Adrenal gland (tissue), 12 donors: ENCODE data around the gene METTL16. TPM values are rescaled to one million over a fixed set of nuclear protein-coding genes. Genes with fewer than 3 reads are reported as not detected.
"Not testable (repeated sequence)": the region's sequence is repeated elsewhere in the genome, so short reads cannot be mapped to it uniquely, and the experiment has no call there.

Experiments used
- DNase-seq, 7 donors: peaks; one replicate each; pipeline ENCODE4 v3.0.0-alpha.2; 2019 to 2020
- H3K27ac ChIP-seq, 5 donors: fragments of 200-600 bp; sonication (generic) in 4 of 5; 1 replicate in 3 of 5; 2 replicates in 2 of 5; pipeline versions ENCODE4 v1.5.1 to v1.8.0; 2016 to 2020; ENCODE audit warnings: mild to moderate bottlenecking in 1 of 5
- H3K27me3 ChIP-seq: fragments of 200-600 bp; 2 replicates; pipeline ENCODE4 v1.8.0; 2021
- H3K36me3 ChIP-seq, 2 donors: fragments of 200-600 bp; replicated peaks in 1 of 2; 1 replicate in 1 of 2; 2 replicates in 1 of 2; pipeline versions ENCODE4 v1.5.1 to v1.8.0; 2018 to 2022
- H3K4me1 ChIP-seq, 2 donors: fragments of 200-600 bp; replicated peaks in 1 of 2; 1 replicate in 1 of 2; 2 replicates in 1 of 2; pipeline versions ENCODE4 v1.5.1 to v1.8.0; 2018 to 2021
- H3K4me3 ChIP-seq, 4 donors: fragments of 200-600 bp; sonication (generic) in 3 of 4; one replicate each; pipeline ENCODE4 v1.5.1; 2016 to 2018
- H3K9me3 ChIP-seq, 3 donors: fragments of 200-600 bp; sonication (generic) in 1 of 3; replicated peaks in 1 of 3; 1 replicate in 2 of 3; 2 replicates in 1 of 3; pipeline versions ENCODE4 v1.5.1 to v1.8.0; 2016 to 2021
- CTCF ChIP-seq, 6 experiments: fragments of 450-650 bp in 4 of 6; fragments of 200-600 bp in 2 of 6; sonication (generic) in 1 of 6; IDR thresholded peaks; 1 replicate in 5 of 6; 2 replicates in 1 of 6; pipeline versions ENCODE4 v1.5.1 to v1.8.0; 2016 to 2021; ENCODE audit warnings: antibody characterized with exemption in 6 of 6, mild to moderate bottlenecking in 2 of 6, moderate library complexity in 1 of 6
- POLR2A ChIP-seq, 2 donors: fragments of 450-650 bp; IDR thresholded peaks; one replicate each; pipeline ENCODE4 v1.6.1; 2017; ENCODE audit warnings: antibody characterized with exemption in 2 of 2, mild to moderate bottlenecking in 2 of 2, moderate library complexity in 1 of 2
- WGBS, 4 donors: extraction: QIAGEN DNeasy Blood & Tissue Kit in 2 of 4; methylation state at CpG; one replicate each; pipeline versions ENCODE4 v1.1.5 to v1.1.7; 2013 to 2017; 5-methylcytosine and 5-hydroxymethylcytosine counted together
- intact Hi-C, 2 donors: fragments of 100-400 bp; cut with DNase I; formaldehyde crosslinking; loops; one replicate each; pipeline versions ENCODE4 v1.14.1 to v1.15.0; 2022 to 2023
- polyA plus RNA-seq, 3 donors: library from polyadenylated mRNA; stranded (reverse); fragments of 200-250 nt in 2 of 3; fragments of 350-450 nt in 1 of 3; fragmentation: Illumina TruSeq in 1 of 3; extraction: RNeasy Lipid Tissue Mini Kit (QIAGEN cat#74804) in 1 of 3; gene quantifications; one replicate each; pipeline ENCODE4 v1.2.3, GENCODE V29; 2013 to 2014
- total RNA-seq, 9 donors: library from RNA; depleted of rRNA in 4 of 9; stranded (reverse); fragments of >200 nt in 4 of 9; fragments of 120-200 nt in 1 of 9; fragmentation: NEBNext Ultra II Directional in 1 of 9; extraction: Animal tissue kit (Norgen Biotek cat#: 25700) in 1 of 9; gene quantifications; one replicate each; pipeline versions ENCODE4 v1.1.0 to v1.2.4, GENCODE V29; 2013 to 2023
- donor health status: healthy with polysubstance abuse.
- donor health status: Bipolar disorder and iron deficiency.
- donor health status: DM: yes; HTN: yes; CAD: no.
- donor health status: DM: no; HTN: no; CAD: no.
- donor health status: DM: no; HTN: no; CAD: no.
- donor health status: DM: yes; HTN: yes; CAD: no.

The METTL16 gene
- total and polyA plus RNA-seq, 12 donors, result 15.3 to 94.7 (median 33.2) TPM

- no peak for DNase-seq
- WGBS, 4 donors, result 41 to 58% (median 46%) methylated on average over 1 of the region's 1 CpG
- Histone ChIP-seq H3K4me3 (no peak overlapping the region), H3K4me1 (peaks cover 8 to 21% of the 10 kb centered on the region in 2 donors), H3K9me3 (no peaks in the 10 kb centered on the region), H3K27me3 (no peaks in the 10 kb centered on the region), H3K27ac (no peak overlapping the region), H3K36me3 (no peaks in the 10 kb centered on the region)
- intact Hi-C loops, result loop anchor here in 1 of 2 donors (10.0 kb wide), 1 partner anchor 73 kb away; no protein-coding TSS in a partner anchor
- TF ChIP-seq CTCF (IDR thresholded peaks at IDR 0.05), result no peak
- no peak for TF ChIP-seq POLR2A (IDR thresholded peaks at IDR 0.05)
Measured at GRCh38 chr17:2508035-2508434, 3.7 kb downstream of the METTL16 start.

GRCh38 chr17:2507015-2507414 lies 4.7 kb downstream of the METTL16 start:
- H3K36me3 ChIP-seq, H3K9me3 ChIP-seq, H3K27ac ChIP-seq, H3K27me3 ChIP-seq, H3K4me3 ChIP-seq: not testable (repeated sequence)
- DNase-seq, result peak in 1 of 7 donors; percentile 21
- 96% methylated on average over 26 to 29 of the region's 29 CpGs; no CpG with 5 or more reads in 2 of the 4 donors for WGBS, 4 donors
- intact Hi-C loops, result loop anchor here in 1 of 2 donors (10.0 kb wide), 1 partner anchor 72 kb away; no protein-coding TSS in a partner anchor
- peaks cover 8 to 21% of the 10 kb centered on the region in 2 donors for H3K4me1 ChIP-seq

DNA sequence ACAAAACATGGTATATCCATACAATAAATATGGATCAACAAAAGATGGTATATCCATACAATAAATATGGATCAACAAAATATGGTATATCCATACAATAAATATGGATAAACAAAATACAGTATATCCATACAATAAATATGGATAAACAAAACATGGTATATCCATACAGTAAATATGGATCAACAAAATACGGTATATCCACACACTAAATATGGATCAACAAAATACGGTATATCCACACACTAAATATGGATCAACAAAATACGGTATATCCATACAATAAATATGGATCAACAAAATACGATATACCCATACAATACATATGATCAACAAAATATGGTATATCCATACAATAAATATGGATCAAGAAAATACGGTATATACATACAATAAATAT lies 8.1 kb downstream of the METTL16 start:
- intact Hi-C loops, result loop anchor here in 1 of 2 donors (10.0 kb wide), 1 partner anchor 69 kb away; no protein-coding TSS in a partner anchor
- no peak overlapping the region for H3K27ac ChIP-seq
- WGBS, 4 donors, result 76 to 89% (median 80%) methylated on average over 5 of the region's 5 CpGs
- no peak for TF ChIP-seq POLR2A (IDR thresholded peaks at IDR 0.05)
- no peak for TF ChIP-seq CTCF (IDR thresholded peaks at IDR 0.05)
- peaks cover 0 to 11% of the 10 kb centered on the region in 2 donors for H3K36me3 ChIP-seq
- no peak overlapping the region for H3K4me3 ChIP-seq
- H3K27me3 ChIP-seq, result no peaks in the 10 kb centered on the region
- DNase-seq, result no peak
- peaks cover 0 to 2% of the 10 kb centered on the region in 2 donors for H3K4me1 ChIP-seq
- no peaks in the 10 kb centered on the region for H3K9me3 ChIP-seq

GRCh38 chr17:2502871-2503580 lies 8.7 kb downstream of the METTL16 start:
- intact Hi-C loops, result loop anchor here in 1 of 2 donors (10.0 kb wide), 1 partner anchor 68 kb away; no protein-coding TSS in a partner anchor
- no peak overlapping the region for H3K4me3 ChIP-seq
- 86 to 94% (median 91%) methylated on average over 8 of the region's 8 CpGs for WGBS, 4 donors
- H3K4me1 ChIP-seq, result no peaks in the 10 kb centered on the region
- no peaks in the 10 kb centered on the region for H3K27me3 ChIP-seq
- peaks cover 0 to 11% of the 10 kb centered on the region in 2 donors for H3K36me3 ChIP-seq
- TF ChIP-seq POLR2A (IDR thresholded peaks at IDR 0.05), result no peak
- TF ChIP-seq CTCF (IDR thresholded peaks at IDR 0.05), result no peak
- H3K27ac ChIP-seq, result no peak overlapping the region
- no peaks in the 10 kb centered on the region for H3K9me3 ChIP-seq
- DNase-seq, result no peak
